T-helper 2 cell treated with Interferon-gamma antibody and Interleukin-4, amounts not matched to agents 100 ng/mL and 5 ng/mL, for 36 hours (primary cell): Measurements from ENCODE around the gene FAM78B. TPM values are rescaled to one million over a fixed set of nuclear protein-coding genes. Genes with fewer than 3 reads are reported as not detected.

Experiments used
- intact Hi-C: fragments of 100-400 bp; cut with micrococcal nuclease; formaldehyde crosslinking; loops from one replicate; pipeline ENCODE4 v1.15.1; 2023
- total RNA-seq: library from RNA; stranded (reverse); gene quantifications from 2 replicates; pipeline ENCODE4 v1.2.3, GENCODE V29; 2022

The FAM78B gene
- total RNA-seq, 1 donor from 2014 or later, result 0.34 TPM

DNA sequence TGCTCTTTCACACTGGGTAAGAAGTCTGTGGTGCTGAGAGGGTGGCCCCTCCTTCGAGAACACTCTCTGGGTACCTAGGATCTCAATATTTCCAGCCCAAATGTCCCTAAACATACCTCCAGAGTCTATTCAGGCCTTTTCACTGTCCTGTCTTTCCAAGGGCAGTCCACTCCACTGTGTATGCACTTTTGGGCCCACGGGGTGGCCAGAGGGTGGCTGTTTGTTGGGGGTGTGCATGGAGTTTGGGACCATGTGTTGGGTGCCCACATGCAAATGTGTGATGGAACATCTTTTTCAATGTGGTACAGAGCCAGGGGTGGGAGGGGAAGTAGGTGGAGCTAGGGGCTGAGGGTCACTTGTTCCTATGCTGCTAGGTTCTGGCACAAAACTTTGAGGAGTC, 87.5 kb downstream of the FAM78B start:
- intact Hi-C loops, result no loop called here

DNA sequence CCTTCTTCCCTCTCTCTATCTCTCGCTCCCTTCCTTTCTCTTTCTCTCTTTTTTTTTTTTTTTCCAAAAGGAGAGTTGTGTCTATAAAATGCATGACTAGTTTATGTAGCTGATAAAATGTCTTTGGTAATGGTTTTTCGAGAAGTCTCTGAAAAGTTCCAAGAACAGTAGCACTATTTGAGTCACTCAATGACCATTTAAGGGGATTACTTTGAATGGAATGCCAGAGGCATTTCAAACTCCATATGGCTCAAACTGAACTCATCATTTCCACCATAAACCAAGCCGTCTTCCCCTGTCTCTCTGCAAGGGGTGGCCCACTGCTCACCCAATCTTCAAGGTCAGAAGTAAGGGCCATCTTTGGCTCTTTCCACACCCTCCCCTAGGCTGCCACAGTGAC, 93.3 kb downstream of the FAM78B start:
- intact Hi-C loops, result no loop called here

DNA sequence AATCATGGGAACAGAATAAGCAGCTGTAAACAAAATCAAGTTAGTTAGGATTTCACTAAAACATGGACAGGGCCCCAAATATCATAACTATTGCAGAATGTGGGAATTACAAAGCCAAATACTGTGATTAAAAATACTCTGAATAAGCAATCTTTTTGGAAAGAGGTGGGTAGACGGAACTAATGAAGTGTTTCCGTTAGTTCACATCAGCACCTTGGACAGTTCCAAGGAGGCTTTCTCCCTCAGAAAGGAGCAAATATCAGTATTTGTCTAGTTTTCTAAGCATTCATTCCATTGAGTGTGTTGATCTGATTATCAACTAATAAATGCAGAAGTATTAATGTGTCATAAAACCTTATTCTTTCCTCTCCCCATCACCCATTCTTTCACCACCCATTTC, 97.4 kb downstream of the FAM78B start:
- intact Hi-C loops, result no loop called here

DNA sequence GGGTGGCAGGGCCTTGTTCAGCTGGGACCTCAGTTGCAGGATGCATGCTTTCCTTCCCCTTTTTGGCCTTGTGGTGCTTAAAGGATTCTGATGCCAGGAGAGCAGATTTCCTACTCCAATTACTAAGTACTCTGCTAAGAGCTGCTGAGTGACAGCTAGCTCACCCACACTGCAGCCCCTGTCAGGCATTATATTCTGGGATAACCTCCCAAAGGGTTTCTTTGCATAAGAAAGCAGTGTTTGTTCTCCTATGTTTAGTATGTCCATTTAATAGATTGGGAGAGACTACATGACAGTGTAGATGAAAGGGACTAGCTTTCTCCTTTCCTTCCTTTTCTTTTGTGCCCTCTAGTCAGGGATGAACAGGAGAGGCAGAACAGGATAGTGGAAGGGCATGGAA, 100.7 kb downstream of the FAM78B start:
- intact Hi-C loops, result no loop called here

DNA sequence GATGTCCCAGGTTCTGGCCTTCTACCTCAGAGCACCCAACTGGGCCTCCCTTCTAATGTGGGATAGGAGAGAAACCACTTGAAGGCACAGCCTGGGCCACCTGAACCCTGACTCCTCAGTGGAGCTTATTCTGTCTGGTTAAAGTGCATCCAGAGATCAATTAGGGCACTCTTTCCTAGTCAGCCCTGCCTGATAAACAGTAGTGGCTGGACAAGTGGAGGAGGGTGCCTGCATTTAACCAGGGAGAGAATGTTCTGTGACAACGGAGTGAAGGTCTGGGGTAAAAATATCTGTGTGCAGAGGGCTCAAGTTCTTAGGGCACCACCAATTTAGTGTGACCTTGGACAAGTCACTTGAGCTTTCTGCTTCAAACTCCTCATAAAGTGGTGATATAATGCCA, 101.8 kb downstream of the FAM78B start:
- intact Hi-C loops, result no loop called here

DNA sequence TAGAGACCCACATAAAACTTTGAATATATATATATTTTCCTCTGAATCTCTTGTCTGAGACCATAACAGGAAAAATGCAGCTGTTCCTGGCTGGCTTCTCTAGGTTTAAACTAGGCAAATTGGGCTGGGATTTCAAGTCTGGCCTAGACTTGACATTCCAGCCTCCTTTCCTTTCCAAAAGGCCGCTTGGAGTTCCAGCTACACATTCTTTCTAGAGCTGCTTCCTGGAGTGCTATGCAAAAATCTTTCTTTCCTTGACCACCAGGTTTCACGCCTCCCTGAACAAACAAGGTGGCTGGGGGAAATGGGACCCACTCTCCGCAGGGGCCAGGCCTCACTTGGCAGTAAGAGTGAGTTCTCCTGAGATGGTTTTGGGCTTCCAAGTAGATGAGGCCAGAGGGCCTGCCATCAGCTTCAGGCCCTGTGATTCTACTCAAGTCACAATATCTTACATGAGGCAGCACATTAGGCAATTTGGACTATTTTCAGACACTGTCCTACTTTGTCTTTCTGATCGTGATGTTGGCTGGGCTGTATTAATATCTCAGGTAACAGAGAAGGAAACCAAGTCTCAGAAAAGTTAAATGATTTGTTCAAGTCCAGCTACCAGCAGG, 102.4 kb downstream of the FAM78B start:
- intact Hi-C loops, result no loop called here

DNA sequence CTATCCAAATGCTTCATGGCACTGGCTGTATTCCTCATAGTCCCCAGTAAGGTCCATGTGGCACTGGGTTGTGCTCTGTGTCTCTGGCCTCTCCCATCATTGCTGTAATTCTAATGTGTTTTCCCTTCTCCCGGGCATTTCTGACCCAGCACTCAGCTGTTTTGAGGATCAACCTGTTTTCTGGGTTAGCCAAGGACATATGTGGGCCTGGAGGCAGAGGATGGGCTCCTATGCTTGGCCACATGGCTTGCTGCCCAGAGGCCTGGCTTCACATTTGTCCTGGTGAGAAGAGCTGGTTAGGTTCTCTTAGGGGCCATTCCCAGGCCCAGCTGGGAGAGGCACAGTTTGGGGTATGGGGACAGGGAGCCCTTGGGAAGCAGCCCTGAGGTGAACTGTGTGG, 103.1 kb downstream of the FAM78B start:
- intact Hi-C loops, result no loop called here

DNA sequence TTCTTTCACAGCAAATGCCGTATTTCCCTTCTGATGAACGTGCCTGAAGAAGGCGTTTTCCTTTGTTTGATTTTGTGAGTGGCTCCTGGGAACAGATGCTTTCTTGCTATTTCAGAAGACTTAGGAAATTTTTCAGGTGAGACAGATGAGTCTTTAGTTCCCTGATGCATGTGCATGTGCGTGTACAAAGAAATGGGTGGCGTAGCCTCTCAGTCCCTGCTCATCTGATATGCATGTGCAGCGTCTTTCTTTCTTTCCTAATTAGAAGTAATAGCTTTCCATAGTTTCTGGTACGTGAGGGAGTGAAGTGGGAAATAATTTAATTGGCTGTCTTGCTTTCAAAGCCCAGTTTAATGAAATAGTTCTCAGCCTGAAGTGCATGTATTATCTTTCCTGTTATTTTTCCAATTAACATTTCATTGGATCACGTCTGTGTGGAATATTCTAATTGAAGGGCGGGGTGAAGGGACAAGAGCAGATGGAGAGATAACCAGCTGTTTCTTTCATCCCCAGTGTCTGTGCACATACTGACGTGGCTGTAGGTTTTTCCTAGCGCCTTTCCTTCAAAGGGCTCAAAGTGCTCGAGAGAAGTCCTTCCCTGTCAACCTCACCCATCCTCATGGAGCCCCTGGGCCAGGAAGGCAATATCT, 104.3 kb downstream of the FAM78B start:
- intact Hi-C loops, result no loop called here

DNA sequence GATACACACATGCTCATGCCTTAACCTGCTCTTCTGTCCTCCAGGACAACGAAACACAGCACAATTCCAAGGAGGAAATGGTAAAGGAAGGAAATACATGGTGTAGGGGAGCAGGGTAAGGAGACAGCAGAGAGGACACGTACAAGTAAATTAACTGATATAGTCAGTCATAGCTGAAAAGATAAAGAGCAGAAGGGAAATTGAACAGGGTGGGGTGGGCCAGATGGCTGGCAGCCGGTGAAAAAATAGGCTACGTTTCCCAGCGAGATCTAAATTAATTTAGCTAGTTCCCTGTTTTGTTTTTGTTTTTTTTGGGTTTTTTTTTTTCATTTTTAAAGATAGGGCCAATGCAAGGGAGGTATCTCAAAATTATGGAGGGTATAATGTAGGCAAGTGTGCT, 109.2 kb downstream of the FAM78B start:
- intact Hi-C loops, result loop anchor here (1.0 kb wide), 1 partner anchor 14 kb away; no protein-coding TSS in a partner anchor

DNA sequence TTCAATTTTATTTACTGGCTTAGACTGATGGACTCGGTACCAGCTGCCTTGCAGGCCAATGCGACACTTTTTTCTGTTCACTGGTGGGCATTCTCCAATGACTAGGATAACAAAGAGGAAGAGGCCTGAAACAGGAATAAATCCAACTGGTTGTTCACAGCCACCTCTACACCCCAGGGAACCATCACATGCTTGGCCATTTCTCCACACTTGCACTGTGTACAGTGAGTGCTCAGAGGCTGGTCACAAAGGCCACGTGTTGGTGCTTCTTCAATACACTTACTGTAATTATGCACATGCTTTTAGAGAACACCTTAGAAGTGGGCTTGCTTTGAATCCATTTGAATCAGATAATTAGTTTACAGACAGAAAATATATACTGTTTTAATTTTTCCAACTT, 113.4 kb downstream of the FAM78B start:
- intact Hi-C loops, result no loop called here

DNA sequence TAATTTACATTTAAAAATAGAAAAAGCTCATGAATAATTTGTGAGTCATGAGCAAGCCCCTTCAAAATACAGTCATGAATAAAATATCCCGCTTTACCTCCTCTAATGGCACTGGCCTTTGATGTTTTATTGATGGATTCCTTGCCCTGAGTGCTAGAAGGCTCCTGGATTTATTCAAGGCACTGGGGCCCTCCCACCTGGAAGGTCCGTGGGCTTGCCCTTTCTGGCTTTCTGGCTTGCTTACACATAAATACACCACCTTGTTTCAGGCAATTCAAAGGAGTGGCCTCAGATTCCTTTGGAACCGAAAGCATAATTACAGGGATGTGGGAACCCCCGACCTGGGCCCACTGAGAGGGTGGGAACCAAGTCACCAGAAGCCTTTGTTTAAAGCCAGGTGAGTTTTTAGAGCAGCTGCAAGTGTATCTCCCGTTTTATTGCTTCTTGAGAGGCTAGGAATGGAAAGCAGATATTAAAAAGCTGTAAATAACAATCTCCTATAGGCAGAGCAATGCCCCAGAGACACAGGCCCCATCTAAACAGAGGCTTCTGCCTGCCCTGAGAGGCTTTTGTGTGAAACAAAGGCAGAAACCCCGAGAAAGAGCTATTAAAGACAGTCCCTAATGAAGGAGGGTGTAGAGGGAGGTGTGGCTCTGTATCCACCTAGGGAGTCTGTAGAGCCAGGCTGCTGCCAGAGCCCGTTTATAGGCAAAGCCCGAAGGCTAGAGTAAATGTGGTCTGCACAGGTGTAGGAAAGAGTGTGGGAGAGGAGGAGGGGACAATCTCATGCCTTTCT, 126.4 kb downstream of the FAM78B start:
- intact Hi-C loops, result no loop called here

DNA sequence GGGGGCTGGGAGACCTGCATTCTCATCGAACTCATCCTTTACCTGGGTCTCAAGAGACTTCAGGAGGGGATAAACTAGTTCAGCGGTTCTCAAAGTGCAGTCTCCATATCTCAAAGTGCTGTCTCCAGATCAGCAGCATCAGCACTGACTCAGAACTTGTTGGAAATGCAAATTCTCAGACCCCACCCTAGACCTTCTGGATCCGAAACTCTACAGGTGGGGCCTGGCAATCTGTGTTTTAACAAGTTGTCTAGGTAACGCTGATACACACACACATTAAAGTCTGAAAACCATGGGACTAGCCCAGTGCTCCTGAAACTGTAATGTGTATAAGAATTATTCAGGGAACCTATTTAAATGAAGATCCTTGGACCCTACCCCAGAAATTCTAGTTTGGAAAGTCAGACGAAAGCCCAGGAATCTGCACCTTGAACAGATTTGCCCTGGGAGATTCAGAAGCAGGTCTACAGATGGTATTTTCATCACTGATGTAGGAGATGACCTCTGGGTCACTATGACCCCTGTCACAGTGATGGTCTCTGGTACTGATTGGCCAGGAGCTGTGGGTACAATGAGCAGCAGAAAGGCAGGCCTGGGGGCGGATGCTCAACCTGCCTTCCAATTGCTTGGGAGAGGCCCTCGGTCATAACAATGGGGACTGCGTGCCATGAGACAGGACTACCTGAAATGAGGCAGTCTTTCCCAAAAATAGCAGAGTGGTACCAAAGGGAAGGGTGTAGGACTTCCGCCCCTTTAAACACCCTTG, 127.2 kb downstream of the FAM78B start:
- intact Hi-C loops, result no loop called here

DNA sequence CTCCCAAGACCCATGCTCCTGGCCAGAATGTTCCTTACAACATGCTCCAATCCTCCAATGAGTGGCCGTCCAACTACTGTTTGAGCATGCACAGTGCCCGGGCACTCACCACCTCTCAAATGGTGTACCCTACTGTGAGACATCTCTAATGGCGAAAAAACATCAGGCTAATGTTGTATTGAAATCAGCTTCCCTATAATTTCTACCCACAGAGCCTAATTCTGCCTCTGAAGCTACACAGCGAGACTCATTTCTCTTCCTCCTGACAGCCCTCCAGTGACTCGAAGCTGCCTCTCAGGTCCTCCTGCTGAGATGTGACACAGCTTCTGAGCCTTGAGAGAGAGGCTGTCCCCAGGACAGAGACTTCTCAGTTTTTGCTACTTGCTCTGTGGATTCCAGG, 130.7 kb downstream of the FAM78B start:
- intact Hi-C loops, result no loop called here

DNA sequence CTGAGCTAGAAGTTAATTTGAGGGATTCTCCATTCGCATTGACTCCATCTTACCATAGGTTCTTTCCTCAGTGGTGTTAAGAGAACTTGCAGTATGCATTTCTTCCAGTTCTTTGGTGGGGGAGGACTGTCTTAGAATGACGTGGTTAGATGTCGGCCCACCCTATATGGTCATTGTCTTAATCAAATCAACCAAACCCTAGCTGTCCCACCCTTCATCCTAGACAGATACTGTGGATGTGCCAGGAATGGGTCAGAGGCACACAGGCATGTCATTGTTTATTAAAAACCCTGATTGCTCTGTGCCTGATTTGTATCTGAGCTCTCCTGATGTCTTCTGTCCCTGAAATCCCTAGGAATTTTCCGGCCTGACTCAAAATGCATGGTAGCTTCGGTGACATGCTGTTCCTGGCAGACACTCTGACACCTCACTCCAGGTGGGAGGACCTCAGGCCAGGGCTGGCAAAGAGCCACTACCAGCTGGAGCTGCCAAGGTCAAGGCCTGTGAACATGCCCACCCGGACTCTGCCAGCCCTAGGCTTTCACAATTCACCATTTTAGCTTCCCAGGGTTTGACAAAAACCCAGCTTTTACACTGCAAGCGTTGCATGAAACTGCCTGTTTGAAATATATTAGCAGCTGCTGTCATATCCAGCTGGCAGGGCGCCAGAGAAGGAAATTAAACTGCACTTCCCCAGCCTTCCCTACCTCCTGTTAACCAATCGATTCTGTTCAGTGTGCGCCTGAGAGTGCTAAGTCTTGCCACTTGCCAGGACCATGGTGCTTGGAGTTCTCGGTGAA, 134.0 kb downstream of the FAM78B start:
- intact Hi-C loops, result no loop called here

DNA sequence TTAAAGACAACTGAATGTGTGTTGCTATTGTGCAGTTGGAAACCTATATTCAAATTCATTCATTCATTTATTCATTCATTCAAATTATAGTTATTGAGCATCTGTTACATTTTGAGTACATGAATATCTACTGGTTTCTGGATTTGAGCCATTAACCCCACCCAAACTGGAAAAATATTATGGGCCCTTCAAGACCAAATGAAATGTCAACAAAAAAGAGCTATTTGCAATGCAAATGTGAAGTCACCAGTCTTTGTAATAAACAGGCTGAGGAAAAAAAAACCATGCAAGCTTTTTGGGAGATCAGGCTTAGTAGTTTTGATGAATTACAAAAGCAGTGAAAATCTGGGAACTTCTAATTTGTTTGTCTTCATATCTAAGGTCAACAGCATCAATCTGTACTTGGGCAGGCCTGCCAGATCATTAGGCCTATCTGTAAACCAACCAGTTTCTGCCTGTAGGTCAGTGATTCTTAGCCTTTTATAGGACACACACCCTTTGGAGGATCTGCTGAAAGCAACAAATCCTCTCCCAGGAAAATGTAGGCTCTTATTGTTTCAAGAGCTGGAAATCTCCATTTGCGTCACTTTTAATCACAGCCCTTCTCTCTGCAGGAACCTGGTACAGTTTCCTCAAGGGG, 134.7 kb downstream of the FAM78B start:
- intact Hi-C loops, result no loop called here

DNA sequence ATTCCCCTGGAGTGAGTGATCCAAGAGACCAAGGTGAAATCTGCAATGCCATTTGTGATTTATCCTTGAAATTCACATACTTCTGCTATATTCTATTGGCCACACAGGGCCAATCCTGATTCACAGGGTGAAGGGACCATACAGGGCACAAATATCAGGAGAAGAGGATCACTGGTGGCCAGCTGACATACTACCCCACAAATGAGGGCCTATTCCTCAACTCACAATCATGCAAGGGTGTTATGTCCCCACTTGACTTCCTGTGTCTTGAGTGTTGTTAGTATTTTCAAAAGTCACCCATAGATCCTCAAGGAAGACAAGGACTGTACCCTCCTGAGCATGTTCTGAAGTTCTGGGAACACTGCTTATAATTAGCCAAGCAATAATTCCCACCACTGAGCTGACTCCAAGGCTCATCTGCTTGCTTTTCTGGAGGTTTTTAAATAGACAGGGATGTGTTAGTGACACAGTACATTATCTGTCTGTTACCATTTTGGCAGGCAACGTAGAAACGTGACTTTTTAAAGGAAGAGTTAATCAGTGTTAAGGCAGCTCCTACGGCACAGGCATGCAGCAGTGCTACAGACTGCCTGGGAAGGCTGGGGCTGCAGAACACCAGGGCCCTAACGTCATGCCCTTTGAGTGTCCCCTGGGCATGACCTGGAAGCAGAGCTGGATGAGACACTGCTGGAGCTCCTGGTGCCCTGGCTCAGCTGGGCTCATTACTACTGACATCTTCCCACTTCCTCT, 137.4 kb downstream of the FAM78B start:
- intact Hi-C loops, result no loop called here

DNA sequence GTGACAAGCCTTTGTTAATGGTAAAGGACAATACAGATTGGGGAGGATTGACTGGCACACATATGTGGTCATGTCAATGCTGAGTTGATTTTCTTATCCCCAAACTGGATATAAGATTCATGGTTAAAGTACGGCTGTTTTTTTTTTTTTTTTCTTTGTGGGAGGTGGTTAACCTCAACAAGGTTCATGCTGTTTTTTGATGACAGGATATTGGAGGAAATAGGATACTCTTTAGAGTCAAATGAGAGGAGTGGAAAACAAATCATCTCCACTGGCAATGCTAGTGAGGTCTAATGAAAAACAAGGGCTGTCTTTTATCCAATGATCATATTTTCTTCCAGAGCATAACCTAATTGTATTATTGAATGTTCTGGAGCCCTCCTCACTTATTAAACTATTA, 140.2 kb downstream of the FAM78B start:
- intact Hi-C loops, result no loop called here

DNA sequence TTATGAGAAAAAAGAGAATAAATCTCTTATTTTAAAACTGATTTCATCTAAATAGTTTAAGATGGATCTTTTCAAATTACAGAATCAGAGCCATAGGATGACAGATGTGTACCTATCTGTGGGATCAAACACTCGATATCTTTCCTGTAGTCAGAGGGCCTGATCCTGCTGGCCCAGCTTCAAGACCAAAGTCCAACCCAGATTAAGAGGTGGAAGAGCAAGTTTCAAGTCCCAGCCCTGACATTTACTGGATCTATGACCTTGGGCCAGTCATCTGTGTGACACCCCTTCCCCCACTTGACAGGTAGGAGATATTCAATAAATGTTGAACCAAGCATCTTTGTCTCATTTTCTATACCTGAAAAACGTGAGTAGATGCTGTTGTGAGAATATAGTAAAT, 140.7 kb downstream of the FAM78B start:
- intact Hi-C loops, result no loop called here

DNA sequence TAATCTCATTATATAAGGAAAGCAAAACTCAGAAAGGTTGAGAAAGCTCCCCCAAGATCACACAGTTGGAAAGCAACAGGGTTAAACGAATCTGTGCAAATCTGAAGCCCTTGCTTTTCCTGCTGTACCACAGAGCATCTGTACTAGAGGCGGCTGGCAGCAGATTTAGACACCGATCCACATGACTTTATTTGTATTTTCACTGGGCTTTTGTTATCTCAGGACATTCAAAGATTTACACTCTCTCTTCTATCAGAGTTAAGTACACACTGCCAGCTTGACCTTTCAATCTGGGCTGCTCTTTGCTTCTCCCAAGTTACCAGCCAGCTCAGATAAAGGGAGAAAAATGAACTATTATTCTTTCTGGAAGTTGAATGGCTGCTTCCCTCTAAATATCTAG, 146.6 kb downstream of the FAM78B start:
- intact Hi-C loops, result no loop called here
